ENCODE measurements around the gene COQ10B. TPM values are rescaled to one million over a fixed set of nuclear protein-coding genes. Genes with fewer than 3 reads are reported as not detected.

COQ10B gene
- polyA plus RNA-seq, 2 of the 4 experiments (the other 2 are of a cell fraction) = 6.1 to 24.3 TPM

DNA sequence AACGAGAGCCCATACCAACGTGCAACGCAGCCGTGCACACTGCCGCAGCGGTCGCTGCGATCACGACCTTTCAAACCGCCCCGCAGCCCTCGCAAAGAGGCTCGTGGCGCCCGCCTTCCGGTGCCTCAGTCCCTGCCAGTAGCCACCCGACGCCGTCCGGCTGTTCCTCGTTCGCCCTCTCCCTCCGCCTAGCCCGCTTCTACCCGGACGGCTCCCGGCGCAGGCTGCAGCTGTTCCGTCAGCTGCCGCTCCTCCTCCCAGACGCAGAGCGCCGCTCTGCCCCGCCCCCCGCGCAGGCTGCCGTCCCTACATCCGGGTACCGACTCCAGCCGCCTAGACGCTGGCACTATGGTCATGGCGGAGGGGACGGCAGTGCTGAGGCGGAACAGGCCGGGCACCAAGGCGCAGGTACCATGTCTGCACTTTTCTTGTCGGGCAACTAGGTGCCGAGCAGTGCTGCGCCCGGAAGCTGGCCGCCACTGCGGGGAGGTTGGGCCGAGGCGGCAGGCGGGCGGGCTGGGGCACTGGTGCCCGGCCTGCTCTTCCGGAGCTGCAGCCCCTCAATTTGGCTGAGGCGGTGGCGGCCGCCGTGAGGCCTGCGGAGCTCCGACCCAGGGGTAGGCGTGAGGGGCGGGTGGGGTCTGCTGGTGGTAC is 62.5 kb downstream of the COQ10B start, which contains the start of gene MOB4 (continued):
- TF ChIP-seq, protein P1, sequence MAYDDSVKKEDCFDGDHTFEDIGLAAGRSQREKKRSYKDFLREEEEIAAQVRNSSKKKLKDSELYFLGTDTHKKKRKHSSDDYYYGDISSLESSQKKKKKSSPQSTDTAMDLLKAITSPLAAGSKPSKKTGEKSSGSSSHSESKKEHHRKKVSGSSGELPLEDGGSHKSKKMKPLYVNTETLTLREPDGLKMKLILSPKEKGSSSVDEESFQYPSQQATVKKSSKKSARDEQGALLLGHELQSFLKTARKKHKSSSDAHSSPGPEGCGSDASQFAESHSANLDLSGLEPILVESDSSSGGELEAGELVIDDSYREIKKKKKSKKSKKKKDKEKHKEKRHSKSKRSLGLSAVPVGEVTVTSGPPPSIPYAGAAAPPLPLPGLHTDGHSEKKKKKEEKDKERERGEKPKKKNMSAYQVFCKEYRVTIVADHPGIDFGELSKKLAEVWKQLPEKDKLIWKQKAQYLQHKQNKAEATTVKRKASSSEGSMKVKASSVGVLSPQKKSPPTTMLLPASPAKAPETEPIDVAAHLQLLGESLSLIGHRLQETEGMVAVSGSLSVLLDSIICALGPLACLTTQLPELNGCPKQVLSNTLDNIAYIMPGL (CRISPR knock-in tag; IDR thresholded peaks at IDR 0.05; ENCODE audit: borderline replicate concordance) = 0 out of 2 replicates have a peak, but pooled peaks have one; percentile 36
- TF ChIP-seq MAX (IDR thresholded peaks at IDR 0.05) = peak; percentile 83
- TF ChIP-seq BCL3 (IDR thresholded peaks at IDR 0.05) = peak; percentile 83

GRCh38 chr2:197516393-197516761 is 63.0 kb downstream of the COQ10B start:
- no peaks in the 10 kb centered on the region for H3K9me3 ChIP-seq
- no peak for FAIRE-seq
- peaks cover 13% of the 10 kb centered on the region for H3K4me1 ChIP-seq
- peak; percentile 15 to 20 for DNase-seq (ENCODE audit: low read depth in 1 of 2, low spot score in 1 of 2)
- WGBS (ENCODE audit: missing lambda C conversion rate) = under 1% methylated on average over 17 of the region's 17 CpGs
- H3K4me3 ChIP-seq = peak overlapping the region; percentile 80
- CTCF ChIA-PET = interaction anchor here (1.0 to 1.3 kb wide), 2 partner anchors 32 to 83 kb away, joined by 3 read pairs; no protein-coding TSS in a partner anchor
- TF ChIP-seq JUN (IDR thresholded peaks at IDR 0.05) (no peak), ZFP36 (IDR thresholded peaks at IDR 0.05; ENCODE audit: borderline replicate concordance, partially characterized antibody) (no peak), BCL3 (IDR thresholded peaks at IDR 0.05) (no peak), JUNB (IDR thresholded peaks at IDR 0.05) (no peak), EP300 (IDR thresholded peaks at IDR 0.05) (no peak), CEBPB (IDR thresholded peaks at IDR 0.05) (no peak), RFX5 (IDR thresholded peaks at IDR 0.05) (no peak), NR3C1 (IDR thresholded peaks at IDR 0.05) (no peak), FOSL2 (IDR thresholded peaks at IDR 0.05) (no peak), FOSL2 (CRISPR knock-in tag; IDR thresholded peaks at IDR 0.05) (no peak), CBX2 (IDR thresholded peaks at IDR 0.05; ENCODE audit: borderline replicate concordance, low read depth) (no peak), CHD4 (IDR thresholded peaks at IDR 0.05; ENCODE audit: borderline replicate concordance) (no peak), TP53 (CRISPR knock-in tag; IDR thresholded peaks at IDR 0.05) (no peak), RAD21 (conservative IDR thresholded peaks at IDR 0.05 in 1 of 2, IDR thresholded peaks at IDR 0.05 in 1 of 2) (no peak), ZC3H11A (IDR thresholded peaks at IDR 0.05) (no peak), POLR2AphosphoS2 (conservative IDR thresholded peaks at IDR 0.05; ENCODE audit: low read length) (no peak), EHMT2 (IDR thresholded peaks at IDR 0.05; ENCODE audit: low read depth) (no peak)
- TF ChIP-seq, protein P1 (CRISPR knock-in tag; IDR thresholded peaks at IDR 0.05; ENCODE audit: borderline replicate concordance) = no peak
- TF ChIP-seq, protein P2, sequence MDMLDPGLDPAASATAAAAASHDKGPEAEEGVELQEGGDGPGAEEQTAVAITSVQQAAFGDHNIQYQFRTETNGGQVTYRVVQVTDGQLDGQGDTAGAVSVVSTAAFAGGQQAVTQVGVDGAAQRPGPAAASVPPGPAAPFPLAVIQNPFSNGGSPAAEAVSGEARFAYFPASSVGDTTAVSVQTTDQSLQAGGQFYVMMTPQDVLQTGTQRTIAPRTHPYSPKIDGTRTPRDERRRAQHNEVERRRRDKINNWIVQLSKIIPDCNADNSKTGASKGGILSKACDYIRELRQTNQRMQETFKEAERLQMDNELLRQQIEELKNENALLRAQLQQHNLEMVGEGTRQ (IDR thresholded peaks at IDR 0.05) = no peak
- TF ChIP-seq, protein P3, sequence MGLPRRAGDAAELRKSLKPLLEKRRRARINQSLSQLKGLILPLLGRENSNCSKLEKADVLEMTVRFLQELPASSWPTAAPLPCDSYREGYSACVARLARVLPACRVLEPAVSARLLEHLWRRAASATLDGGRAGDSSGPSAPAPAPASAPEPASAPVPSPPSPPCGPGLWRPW (IDR thresholded peaks at IDR 0.05) = no peak
- H3K4me2 ChIP-seq = peak overlapping the region; percentile 75
- H3K27ac ChIP-seq = peak overlapping the region; percentile 94 to 98
- ATAC-seq = peak; percentile 57 to 64
- POLR2A ChIA-PET = interaction anchor here (0.6 to 3.0 kb wide), 14 partner anchors 9 to 262 kb away, joined by 3 to 57 read pairs (median 4); partner anchors contain the start of genes COQ10B, HSPD1, HSPE1 and SF3B1
